Medulla oblongata (tissue), 1 donor: ENCODE measurements around the gene CNTNAP2.

Source experiments
- DNase-seq: peaks from one replicate; pipeline ENCODE4 v3.0.0-alpha.2; 2015; ENCODE audit errors: extremely low spot score

Gene CNTNAP2

GRCh38 chr7:147639037-147639436 lies 1522.4 kb downstream of the CNTNAP2 start:
- peak; percentile 78 for DNase-seq

- DNase-seq = peak; percentile 15
These were observed 1523.2 kb downstream of the CNTNAP2 start for GRCh38 chr7:147639751-147640150.

- DNase-seq = no peak
These were observed 1524.2 kb downstream of the CNTNAP2 start for GRCh38 chr7:147640821-147641220.

- DNase-seq = no peak
These were observed 1530.0 kb downstream of the CNTNAP2 start for GRCh38 chr7:147646568-147646967.

GRCh38 chr7:147650991-147651390 lies 1534.4 kb downstream of the CNTNAP2 start:
- no peak for DNase-seq

GRCh38 chr7:147651601-147652000 lies 1535.0 kb downstream of the CNTNAP2 start:
- DNase-seq = no peak

GRCh38 chr7:147653456-147653855 lies 1536.9 kb downstream of the CNTNAP2 start:
- no peak for DNase-seq

GRCh38 chr7:147658392-147658967 lies 1541.9 kb downstream of the CNTNAP2 start:
- DNase-seq = no peak

GRCh38 chr7:147659036-147659995 lies 1542.7 kb downstream of the CNTNAP2 start:
- no peak for DNase-seq

GRCh38 chr7:147664541-147664940 lies 1547.9 kb downstream of the CNTNAP2 start:
- no peak for DNase-seq

GRCh38 chr7:147670759-147671158 lies 1554.2 kb downstream of the CNTNAP2 start:
- no peak for DNase-seq

- DNase-seq = no peak
These were observed 1558.1 kb downstream of the CNTNAP2 start for GRCh38 chr7:147674705-147675104.

GRCh38 chr7:147678943-147679342 lies 1562.3 kb downstream of the CNTNAP2 start:
- no peak for DNase-seq

- no peak for DNase-seq
These were observed 1564.9 kb downstream of the CNTNAP2 start for GRCh38 chr7:147681530-147681929.

GRCh38 chr7:147700702-147701101 lies 1584.1 kb downstream of the CNTNAP2 start:
- no peak for DNase-seq

- DNase-seq = no peak
These were observed 1591.3 kb downstream of the CNTNAP2 start for GRCh38 chr7:147707926-147708325.

GRCh38 chr7:147708871-147709270 lies 1592.3 kb downstream of the CNTNAP2 start:
- DNase-seq = no peak

GRCh38 chr7:147711447-147711846 lies 1594.8 kb downstream of the CNTNAP2 start:
- no peak for DNase-seq

- DNase-seq = no peak
These were observed 1605.6 kb downstream of the CNTNAP2 start for GRCh38 chr7:147721962-147722830.

GRCh38 chr7:147723536-147723935 lies 1606.9 kb downstream of the CNTNAP2 start:
- no peak for DNase-seq

GRCh38 chr7:147731311-147731710 lies 1614.7 kb downstream of the CNTNAP2 start:
- no peak for DNase-seq
